HG03139 (cell line): ENCODE measurements around the gene RAB31.

ENCODE experiments used
- ATAC-seq: cut with Tn5 transposase; IDR thresholded peaks from one replicate; pipeline ENCODE4 v1.9.1; 2021; ENCODE audit not compliant: unreplicated experiment

RAB31 gene

DNA sequence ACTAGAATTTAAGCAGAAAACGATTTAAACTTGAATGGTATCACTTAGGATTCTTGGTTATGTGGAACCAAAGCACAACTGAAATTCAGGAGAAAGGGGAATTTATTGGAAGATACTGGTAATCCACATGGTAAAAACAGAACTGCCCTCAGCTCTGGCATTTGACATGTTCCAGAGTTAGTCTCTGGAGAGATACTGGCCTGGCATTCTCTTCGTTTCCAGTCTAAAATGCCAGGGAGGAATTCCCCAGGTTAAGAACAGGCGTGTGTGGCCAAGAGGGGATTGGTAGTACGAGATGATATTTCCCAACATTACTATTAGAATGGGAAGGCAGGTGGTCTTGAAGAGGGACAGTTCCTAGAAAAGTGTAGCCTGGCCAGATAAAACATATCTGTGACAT, 109.2 kb downstream of the RAB31 start:
- no peak for ATAC-seq

DNA sequence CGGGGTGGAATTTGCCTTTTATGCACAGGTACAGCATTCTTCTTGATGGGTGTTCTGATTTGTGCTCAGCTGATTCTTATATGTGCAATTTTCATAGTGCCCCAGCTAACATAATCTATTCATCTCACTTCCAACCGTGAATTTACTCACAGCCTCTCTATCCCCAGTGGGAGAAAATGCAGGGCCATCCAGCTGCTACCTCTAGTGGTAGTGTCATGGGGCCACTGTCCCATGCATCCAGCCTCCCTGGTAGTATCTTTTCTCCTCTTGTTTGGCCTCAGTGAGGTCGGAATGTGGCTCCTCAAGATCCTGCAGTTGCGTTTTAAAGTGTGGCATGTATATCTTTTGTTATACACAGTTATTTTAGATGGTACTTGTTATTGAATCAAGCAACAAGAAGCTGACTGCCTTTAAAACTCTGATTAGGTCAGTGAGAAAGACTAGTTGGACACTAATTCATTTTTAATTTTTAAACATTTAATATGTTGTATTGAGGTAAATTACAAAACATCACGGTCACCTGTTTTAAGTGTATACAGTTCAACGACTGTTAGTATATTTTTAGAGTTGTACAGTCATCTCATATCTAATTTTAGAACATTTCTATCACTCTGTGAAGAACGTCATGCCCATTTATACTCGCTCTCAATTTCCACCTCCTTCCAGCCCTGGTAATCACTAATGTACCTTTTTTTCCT, 109.8 kb downstream of the RAB31 start:
- ATAC-seq = no peak

DNA sequence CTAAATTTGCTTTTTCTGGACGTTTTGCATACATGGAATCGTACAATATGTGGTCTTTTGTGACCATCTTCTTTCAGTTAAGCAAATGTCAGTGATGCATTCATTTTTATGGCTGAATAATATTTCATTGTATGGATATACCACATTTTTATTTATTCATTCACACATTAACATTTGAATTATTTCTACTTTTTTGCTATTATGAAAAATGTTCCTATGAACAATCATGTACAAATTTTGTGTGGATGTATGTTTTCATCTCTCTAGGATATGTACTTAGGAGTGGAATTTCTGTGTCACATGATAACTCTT, 110.3 kb downstream of the RAB31 start:
- no peak for ATAC-seq

DNA sequence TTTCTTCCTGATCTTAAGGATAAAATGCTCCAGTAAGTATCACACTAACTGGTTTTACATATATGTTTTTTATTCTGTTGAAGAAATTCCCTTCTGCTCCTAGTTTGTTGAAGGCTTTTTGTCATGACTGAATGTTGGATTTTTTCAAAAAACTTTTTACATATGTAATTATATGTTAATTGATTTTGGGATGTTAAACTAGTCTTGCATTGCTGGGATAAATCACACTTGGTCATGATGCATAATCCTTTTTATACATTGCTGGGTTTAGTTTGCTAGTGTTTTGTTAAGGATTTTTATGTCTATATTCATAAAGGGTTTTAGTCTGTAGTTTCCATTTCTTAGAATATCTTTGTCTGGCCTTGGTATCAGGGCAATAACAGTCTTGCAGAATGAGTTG, 112.0 kb downstream of the RAB31 start:
- no peak for ATAC-seq

DNA sequence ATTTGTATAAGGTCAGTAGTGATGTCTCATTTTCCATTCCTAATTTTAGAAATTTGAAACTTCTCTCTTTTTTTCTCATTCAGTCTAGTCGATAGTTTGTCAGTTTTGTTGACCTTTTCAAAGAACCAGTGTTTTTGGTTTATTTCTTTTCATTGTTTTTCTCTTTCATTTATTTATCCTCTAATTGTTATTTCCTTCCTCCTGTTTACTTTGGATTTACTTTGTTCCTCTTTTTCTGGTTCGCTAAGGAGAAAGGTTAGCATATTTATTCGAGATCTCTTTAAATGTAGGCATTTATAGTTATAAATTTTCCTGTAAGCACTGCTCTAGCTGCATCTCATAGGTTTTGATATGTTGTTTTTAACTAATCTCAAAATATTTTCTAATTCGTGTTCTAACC, 112.6 kb downstream of the RAB31 start:
- ATAC-seq = no peak

DNA sequence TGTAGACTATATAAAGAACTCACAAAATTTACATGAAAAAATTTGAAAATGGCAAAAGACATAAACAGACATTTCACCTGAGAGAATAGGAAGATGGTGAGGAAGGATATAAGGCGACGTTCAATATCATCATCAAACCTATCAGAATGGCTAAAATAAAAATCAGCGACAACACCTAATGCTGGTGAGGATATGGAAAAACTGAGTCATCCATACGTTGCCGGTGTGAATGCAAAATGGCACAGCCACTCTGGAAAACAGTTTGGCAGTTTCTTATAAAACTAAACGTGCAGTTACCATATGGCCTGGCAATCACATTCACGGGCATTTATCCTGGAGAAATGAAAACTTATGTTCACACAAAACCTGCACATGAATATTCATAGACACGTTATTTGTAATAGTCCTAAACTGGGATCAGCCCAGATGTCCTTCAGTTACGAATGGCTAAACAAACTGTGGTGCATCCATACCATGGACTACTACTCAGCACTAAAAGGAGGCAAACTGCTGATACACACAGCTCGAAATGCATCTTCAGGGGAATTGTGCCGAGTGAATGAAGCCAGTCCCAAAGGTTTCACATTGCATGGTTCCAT, 114.6 kb downstream of the RAB31 start:
- no peak for ATAC-seq

DNA sequence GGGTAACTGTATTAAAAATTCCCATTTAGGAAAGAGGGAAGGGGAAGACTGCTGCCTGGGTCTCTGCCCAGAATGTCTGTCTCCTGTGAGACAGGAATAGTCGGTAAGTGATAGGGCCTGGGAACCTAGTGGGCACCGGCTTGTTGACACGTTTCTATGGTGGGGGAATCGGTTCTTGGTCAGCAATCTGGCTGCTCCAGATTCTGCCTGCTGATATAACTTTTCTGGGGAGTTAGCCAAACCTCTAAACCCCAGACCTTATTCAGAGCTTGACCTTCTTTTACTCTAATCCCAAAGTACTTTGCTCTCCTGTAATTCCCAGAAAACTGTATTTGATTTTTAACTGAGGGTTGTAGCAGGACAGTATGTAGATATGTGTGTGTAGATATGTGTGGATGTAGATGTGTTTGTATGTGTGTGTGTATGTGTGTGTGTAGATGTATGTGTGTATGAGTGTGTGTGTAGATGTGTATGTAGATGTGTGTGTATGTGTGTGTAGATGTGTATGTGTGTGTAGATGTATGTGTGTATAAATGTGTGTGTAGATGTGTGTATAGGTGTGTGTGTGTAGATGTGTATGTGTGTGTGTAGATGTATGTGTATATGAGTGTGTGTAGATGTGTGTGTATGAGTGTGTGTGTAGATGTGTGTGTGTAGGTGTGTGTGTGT, 115.8 kb downstream of the RAB31 start:
- no peak for ATAC-seq

DNA sequence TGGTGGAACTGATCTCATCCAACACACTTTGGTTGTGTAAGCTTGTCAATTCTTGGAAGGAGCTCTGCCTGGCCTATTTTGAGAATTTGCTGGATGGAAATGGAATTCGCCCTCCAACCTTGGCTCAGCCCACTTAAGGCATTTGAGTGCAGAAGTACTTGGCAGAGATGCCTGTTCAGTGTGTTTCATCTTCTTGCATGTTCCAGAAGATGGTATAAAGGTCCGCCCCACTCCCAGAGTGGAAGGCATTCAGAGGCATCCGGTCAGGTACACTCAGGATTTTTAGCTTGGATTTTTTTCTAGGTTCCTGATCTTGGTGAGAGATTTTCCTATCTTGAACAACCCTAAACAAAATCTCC, 116.4 kb downstream of the RAB31 start:
- no peak for ATAC-seq

DNA sequence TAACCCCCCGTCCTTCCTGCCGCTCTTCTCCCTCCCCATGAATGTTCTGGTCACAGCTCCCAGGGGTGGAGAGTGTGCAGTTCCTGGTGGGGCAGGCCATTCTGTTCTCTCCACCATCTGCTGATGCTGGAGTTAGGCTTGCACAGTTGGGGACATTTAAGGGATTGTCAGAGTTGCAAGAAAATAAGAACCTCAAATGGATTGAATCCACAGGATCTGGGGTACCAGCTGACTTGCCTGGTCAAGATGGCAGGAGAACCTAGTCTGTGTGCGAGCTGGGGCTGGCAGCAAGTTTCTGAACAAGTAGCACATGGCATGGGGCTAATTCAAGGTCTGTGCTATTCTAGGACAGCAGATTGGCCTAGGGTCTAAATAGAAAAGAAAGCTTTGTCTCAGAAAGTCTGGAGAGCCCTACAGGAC, 116.9 kb downstream of the RAB31 start:
- ATAC-seq = no peak

DNA sequence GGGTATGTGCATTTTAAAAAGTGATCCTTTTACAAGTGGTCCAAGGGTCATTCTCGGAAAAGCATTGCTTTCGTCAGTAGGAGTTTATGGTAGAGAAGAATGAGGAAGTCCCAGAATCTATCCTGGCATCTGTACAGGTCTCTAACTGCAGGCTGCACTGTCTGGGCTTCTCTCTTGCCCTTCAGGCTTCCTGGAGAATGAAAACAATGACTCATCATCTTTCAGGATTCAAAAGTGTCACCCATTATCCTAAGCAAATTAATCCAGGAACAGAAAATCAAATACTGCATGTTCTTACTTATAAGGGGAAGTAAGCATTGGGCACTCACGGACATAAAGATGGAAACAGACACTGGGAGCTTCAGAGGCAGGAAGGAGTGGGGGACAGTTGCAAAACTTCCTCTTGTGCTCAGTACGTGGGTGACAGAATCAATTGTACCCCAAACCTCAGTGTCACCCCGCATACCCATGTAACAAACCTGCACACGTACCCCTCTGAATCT, 117.5 kb downstream of the RAB31 start:
- ATAC-seq = no peak

DNA sequence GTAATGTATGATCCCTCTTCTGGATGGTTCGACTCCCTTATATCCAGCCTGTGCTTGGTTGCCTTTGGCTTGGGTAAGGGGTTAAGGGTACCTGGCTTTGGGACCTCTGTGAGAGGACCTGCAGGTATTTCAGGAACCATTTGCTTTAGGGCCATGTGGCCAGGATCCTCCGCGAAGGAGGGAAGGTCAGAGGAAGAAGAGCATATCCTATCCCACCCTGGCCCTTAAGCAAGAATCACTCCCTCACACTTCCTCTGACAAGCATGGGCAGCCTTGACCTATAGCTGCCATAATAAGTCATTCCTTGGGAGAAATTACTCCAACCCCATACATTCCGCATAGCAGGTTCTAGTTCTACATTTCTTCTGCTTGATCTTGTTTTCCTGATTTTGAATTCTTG, 118.6 kb downstream of the RAB31 start:
- no peak for ATAC-seq

DNA sequence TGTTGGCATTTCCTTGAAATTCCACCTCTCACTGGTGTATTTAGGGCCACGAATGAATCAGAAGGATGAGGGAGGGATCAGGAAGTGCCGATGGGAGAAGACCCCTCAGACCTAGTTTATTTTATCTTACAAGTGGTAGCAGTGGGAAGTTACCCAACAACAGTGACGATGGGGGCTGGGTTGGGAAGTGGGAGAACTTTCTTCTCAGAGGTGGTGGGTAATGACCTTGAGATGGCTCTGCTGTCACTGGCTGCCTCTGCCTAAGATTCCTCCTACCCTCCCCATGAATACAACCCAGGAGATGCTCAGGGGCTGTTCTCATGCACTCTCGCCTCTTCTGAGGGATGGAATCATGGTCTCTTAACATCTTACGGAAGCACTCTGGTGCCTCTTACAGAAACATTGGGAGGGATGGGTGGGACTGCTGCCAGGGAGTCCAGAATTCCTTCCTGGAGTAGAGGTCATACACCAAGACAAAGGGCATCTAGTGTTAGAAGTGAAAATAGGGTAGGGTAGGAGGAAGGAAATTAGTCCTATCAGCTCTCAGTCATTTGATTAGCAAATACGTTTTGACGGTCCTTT, 119.2 kb downstream of the RAB31 start:
- ATAC-seq = no peak

DNA sequence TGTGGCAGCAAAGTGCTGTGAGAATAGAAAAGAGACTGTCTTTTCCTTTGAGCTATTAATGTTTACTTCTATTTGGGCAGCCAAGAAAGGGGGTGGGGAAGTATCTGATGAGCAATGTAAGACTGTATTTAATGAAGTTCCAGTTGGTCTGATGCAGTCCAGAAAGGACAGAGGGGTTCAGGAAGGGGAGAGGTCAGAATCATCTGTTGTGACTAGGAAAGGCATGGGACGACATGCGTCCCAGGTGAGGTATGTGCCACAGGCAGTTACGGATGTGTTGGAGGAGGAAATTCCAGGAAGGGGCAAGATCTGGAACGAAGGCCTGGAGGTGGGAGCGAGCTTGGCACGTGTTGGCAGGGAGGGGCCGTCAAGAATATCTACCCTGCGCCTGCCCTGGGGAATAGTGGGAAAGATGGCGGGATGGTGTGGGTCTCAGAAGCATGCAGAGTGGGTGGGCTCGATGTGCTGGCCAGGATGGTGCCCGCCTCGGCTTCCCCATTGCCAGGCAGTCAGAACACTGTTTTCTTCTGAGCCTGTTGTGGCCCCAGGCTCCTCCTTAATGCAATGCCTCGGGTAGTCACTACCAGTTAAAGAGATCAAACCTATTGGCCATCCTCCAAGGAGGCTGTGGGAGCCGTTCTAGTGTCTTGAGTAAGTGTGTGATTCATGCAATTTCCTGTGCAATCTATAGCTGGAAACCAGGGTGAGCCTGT, 119.8 kb downstream of the RAB31 start:
- no peak for ATAC-seq

DNA sequence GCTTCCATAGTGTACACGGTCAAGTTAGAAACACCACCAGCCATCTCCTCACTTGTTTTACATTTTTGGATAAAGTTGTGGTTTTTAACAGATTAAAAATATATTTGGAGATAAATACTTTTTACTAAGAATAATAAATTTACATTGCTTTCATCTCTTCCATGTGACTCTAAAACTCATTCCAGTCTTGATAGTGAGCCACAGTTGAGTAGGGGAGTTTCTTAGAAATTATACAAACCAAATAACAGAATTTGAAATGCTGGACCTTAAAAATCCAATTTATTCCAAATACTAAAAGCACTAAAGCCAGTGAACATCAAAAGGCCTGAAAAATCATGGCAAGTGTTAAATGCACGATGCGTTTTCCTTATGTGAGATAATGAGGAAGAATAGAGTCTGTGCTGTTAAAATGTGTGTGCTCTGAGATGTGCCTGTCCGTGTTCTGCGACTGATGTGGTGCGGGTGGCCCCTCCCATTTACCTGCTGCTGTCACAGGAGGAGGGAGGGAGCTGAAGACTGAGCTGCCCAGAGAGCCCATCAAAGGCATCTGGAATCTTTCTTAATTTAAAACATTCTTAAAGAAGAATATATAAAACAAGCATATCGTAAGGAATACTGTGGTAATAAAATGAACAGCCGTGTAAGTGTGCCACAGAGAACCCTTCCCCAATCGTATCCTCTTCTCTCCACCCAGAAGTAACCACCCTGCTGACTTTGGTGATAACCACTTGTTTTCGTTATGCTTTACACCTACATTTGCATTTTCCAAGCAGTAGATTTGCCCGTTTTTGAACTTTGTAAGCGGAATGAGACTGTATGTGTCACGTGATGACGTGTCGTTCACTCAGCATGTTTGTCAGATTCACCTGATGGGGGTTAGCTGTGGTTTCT, 120.7 kb downstream of the RAB31 start:
- no peak for ATAC-seq

DNA sequence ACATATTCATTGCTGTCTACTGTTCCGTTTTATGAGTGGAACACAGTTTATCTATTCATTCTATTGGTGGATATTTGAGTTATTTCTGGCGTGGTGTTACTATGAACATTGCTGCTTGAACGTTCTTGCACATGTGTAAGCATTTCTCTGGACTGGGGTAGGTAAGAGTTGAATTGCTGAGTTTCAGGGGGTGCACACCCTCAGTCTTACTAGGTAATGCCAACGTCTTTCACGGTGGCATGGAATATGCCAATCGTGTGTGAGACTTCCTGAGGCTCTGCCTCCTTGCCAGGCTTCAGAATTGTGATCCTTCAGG, 121.3 kb downstream of the RAB31 start:
- ATAC-seq = no peak

DNA sequence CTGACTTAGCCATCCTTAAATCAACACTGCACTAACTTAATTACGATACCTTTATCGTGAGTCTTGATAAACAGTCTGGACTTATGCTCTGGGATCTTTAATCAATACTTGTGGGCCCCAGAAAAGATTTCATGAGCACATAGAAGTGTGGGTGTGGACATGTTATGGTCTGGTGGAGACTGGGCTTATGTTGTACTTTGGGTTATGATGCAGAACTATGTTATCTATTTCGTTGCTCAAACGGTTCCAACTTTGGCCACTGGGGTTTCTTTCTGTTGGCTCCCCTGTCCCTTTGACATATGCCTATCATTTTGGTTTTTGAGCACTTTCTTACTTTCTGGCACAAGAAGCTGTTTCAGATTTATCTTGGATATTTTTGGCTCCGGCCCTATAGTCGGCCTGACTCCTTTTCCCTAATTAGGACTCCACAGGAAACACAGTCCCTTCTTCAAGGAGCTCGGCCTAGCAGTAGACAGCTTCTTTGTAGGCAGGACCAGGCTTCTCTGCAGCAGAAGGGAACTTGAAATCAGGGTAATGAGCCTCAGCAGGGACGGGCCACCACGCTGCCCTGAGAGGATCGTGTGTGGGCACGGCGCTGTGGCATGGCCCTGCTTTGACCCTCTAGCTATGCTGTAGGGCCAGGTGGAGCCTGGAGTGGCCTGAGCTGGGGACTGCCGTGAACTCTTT, 123.1 kb downstream of the RAB31 start:
- no peak for ATAC-seq

DNA sequence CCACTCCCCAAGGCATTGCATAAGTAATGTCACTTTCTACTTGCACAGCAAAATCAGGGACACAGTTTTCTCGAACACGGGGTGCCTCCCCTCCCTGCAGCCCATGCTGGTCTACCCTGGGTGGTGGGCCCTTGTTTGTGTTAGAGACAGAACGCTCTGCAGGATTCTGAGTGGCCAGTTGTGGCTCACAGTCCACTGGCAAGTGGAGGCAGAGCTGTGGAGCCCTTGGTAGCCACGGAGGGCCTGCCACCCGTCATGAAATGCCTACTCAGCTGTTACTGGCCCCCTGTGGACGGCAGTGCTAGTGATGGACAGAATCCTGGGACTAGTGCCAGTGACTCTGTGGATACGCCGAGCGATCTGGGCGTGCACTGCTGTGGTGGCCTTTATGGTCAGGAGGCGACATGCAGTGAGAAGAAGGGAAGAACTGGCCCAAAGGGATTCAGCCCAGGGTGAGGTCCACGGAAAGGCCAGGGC, 123.7 kb downstream of the RAB31 start:
- ATAC-seq = no peak

DNA sequence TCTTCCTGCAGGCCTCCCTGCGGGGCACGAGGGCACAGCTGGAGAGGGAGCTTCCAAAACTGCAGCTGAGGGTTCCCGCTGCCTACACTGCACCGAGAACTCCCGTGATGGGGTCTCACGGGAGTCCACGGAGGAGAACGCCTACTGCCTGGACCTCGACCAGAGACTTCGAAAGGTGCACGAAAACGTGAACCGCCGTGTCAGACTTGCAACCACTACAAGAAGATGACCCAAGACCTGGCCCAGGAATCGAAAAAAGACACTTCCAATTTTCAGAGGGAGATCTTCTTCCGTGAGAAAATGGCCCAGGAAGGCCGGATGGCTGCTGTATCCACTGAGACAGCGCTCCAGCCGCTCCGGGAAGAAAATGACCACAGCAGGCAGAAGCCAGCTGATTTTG, 124.8 kb downstream of the RAB31 start:
- ATAC-seq = no peak

DNA sequence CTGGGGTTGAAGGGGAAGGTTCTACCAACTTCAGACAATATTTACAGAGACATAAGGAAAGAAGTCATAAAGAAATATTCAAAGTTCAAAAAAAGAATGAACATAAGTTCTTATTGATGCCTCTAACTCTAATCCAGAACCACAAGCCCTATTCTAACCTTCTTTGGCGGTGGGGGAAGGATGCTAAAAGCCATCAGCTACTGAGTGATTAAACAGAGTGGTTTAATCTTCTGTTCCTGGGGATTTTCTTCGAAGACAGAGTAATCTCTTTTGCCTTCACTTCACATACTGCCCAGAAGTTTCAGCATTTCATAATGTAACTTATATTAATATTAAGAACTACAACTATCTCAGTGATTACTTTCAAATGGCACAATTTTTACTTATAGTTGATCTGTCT, 126.5 kb downstream of the RAB31 start:
- no peak for ATAC-seq

DNA sequence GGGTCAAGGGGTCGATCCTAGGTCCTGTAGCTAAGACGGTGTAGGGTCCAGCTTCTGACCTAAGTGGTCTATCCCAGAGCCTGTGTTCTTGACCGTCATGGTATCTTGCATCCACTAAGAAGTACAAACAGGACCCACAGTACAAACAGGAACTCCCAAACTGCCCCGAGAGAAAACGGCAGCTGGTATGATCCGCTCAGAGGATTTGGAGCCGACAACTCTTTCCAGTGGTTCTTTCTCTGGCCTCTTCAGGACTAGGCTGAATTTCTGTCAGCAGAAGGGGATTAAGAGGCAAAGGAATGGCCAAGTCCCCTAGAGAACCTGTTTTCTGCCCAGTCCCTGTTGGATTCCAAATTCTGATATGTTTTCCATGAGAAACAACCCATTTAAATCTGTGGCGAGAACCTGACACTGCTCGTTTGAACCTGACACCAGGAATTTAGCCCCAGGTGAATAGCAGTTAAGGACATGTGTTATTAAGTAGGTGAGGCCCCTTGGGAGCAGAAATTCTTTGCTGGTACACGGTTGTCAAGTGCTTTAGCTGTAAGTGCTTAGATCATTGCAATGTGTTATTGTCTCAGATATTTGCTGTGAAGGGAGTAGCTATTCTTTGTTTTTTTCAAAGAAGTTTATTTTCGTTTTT, 127.1 kb downstream of the RAB31 start:
- no peak for ATAC-seq
